IgD-negative memory B cell (primary cell): Measurements from ENCODE around the gene KCNB1. TPM values are rescaled to one million over a fixed set of nuclear protein-coding genes. Genes with fewer than 3 reads are reported as not detected.

Source experiments
- H3K27ac Mint-ChIP-seq, 3 donors: one replicate each; pipeline ENCODE4 v1.8.0; 2020 to 2022; ENCODE audit warnings: mild to moderate bottlenecking in 3 of 3, mixed read lengths in 3 of 3, moderate library complexity in 1 of 3
- H3K27me3 Mint-ChIP-seq: one replicate; pipeline ENCODE4 v1.8.0; 2021; ENCODE audit warnings: mixed read lengths
- H3K36me3 Mint-ChIP-seq: one replicate; pipeline ENCODE4 v1.8.0; 2020; ENCODE audit warnings: mild to moderate bottlenecking, mixed read lengths
- H3K4me1 Mint-ChIP-seq, 3 donors: one replicate each; pipeline ENCODE4 v1.8.0; 2020 to 2022; ENCODE audit warnings: mixed read lengths in 3 of 3, mild to moderate bottlenecking in 1 of 3
- H3K4me3 Mint-ChIP-seq, 4 donors: one replicate each; pipeline ENCODE4 v1.8.0; 2020 to 2022; ENCODE audit warnings: mild to moderate bottlenecking in 4 of 4, mixed read lengths in 4 of 4, moderate library complexity in 3 of 4
- H3K9me3 Mint-ChIP-seq, 3 donors: one replicate each; pipeline ENCODE4 v1.8.0; 2020 to 2021; ENCODE audit warnings: mixed read lengths in 3 of 3, mild to moderate bottlenecking in 1 of 3
- polyA plus RNA-seq: library from polyadenylated mRNA; unstranded; fragments of 300-500 nt; fragmentation: Illumina TruSeq; gene quantifications from one replicate; pipeline ENCODE4 v1.2.3, GENCODE V29; 2021

The KCNB1 gene
- polyA plus RNA-seq, 1 donor from 2014 or later = not detected

GRCh38 chr20:49511788-49512525 is 29.5 kb upstream of the KCNB1 start:
- Mint-ChIP-seq H3K9me3 (peaks cover 0 to 2% (median 0%) of the 10 kb centered on the region in 3 donors), H3K27ac (no peak overlapping the region), H3K27me3 (peaks cover 31% of the 10 kb centered on the region), H3K36me3 (no peaks in the 10 kb centered on the region), H3K4me3 (no peak overlapping the region), H3K4me1 (peaks cover 0 to 4% (median 3%) of the 10 kb centered on the region in 3 donors)

- no peak overlapping the region for H3K4me3 Mint-ChIP-seq
- H3K4me1 Mint-ChIP-seq = peaks cover 0 to 4% (median 3%) of the 10 kb centered on the region in 3 donors
- H3K36me3 Mint-ChIP-seq = no peaks in the 10 kb centered on the region
- peak overlapping the region in 1 of 3 donors; percentile 67 for H3K27ac Mint-ChIP-seq
- peaks cover 0 to 2% (median 0%) of the 10 kb centered on the region in 3 donors for H3K9me3 Mint-ChIP-seq
- H3K27me3 Mint-ChIP-seq = peaks cover 31% of the 10 kb centered on the region
Measured at GRCh38 chr20:49510562-49511122, 28.2 kb upstream of the KCNB1 start.

GRCh38 chr20:49508435-49509199 is 26.1 kb upstream of the KCNB1 start:
- peak overlapping the region in 1 of 3 donors; percentile 53 for H3K27ac Mint-ChIP-seq
- no peaks in the 10 kb centered on the region for H3K36me3 Mint-ChIP-seq
- H3K27me3 Mint-ChIP-seq = peaks cover 30% of the 10 kb centered on the region
- no peak overlapping the region for H3K4me3 Mint-ChIP-seq
- peaks cover 0 to 4% (median 3%) of the 10 kb centered on the region in 3 donors for H3K4me1 Mint-ChIP-seq
- peaks cover 0 to 2% (median 0%) of the 10 kb centered on the region in 3 donors for H3K9me3 Mint-ChIP-seq

GRCh38 chr20:49507741-49508434 is 25.4 kb upstream of the KCNB1 start:
- Mint-ChIP-seq H3K27me3 (peaks cover 37% of the 10 kb centered on the region), H3K27ac (no peak overlapping the region), H3K4me3 (no peak overlapping the region), H3K36me3 (no peaks in the 10 kb centered on the region), H3K9me3 (peaks cover 0 to 2% (median 0%) of the 10 kb centered on the region in 3 donors), H3K4me1 (peaks cover 0 to 4% (median 3%) of the 10 kb centered on the region in 3 donors)

- Mint-ChIP-seq H3K27ac (no peak overlapping the region), H3K4me3 (no peak overlapping the region), H3K36me3 (no peaks in the 10 kb centered on the region), H3K4me1 (peaks cover 0 to 4% (median 3%) of the 10 kb centered on the region in 3 donors), H3K9me3 (peaks cover 0 to 2% (median 0%) of the 10 kb centered on the region in 3 donors), H3K27me3 (peaks cover 37% of the 10 kb centered on the region)
Measured at GRCh38 chr20:49505518-49505917, 23.1 kb upstream of the KCNB1 start.

GRCh38 chr20:49503176-49503575 is 20.7 kb upstream of the KCNB1 start:
- H3K9me3 Mint-ChIP-seq = peaks cover under 1 to 5% (median 1%) of the 10 kb centered on the region in 3 donors
- H3K4me1 Mint-ChIP-seq = no peaks in the 10 kb centered on the region

GRCh38 chr20:49501917-49502316 is 19.4 kb upstream of the KCNB1 start:
- peaks cover 2 to 7% (median 2%) of the 10 kb centered on the region in 3 donors for H3K9me3 Mint-ChIP-seq
- H3K4me3 Mint-ChIP-seq = no peak overlapping the region
- H3K27me3 Mint-ChIP-seq = peaks cover 26% of the 10 kb centered on the region
- H3K36me3 Mint-ChIP-seq = no peaks in the 10 kb centered on the region
- H3K4me1 Mint-ChIP-seq = no peaks in the 10 kb centered on the region
- no peak overlapping the region for H3K27ac Mint-ChIP-seq

More at GRCh38 chr20:49503176-49503575, 20.7 kb upstream of the KCNB1 start:
- H3K27ac Mint-ChIP-seq = no peak overlapping the region
- no peaks in the 10 kb centered on the region for H3K36me3 Mint-ChIP-seq
- peaks cover 27% of the 10 kb centered on the region for H3K27me3 Mint-ChIP-seq
- H3K4me3 Mint-ChIP-seq = no peak overlapping the region

GRCh38 chr20:49497398-49497669 is 14.9 kb upstream of the KCNB1 start:
- H3K36me3 Mint-ChIP-seq = no peaks in the 10 kb centered on the region

GRCh38 chr20:49496553-49497397 is 14.3 kb upstream of the KCNB1 start:
- Mint-ChIP-seq H3K4me1 (no peaks in the 10 kb centered on the region), H3K9me3 (peaks cover 2 to 10% (median 5%) of the 10 kb centered on the region in 3 donors), H3K4me3 (no peak overlapping the region), H3K27ac (no peak overlapping the region), H3K27me3 (peaks cover 20% of the 10 kb centered on the region), H3K36me3 (no peaks in the 10 kb centered on the region)

More at GRCh38 chr20:49497398-49497669, 14.9 kb upstream of the KCNB1 start:
- no peak overlapping the region for H3K4me3 Mint-ChIP-seq
- no peak overlapping the region for H3K27ac Mint-ChIP-seq
- peaks cover 20% of the 10 kb centered on the region for H3K27me3 Mint-ChIP-seq
- peaks cover 2 to 7% (median 2%) of the 10 kb centered on the region in 3 donors for H3K9me3 Mint-ChIP-seq
- H3K4me1 Mint-ChIP-seq = no peaks in the 10 kb centered on the region

- no peaks in the 10 kb centered on the region for H3K36me3 Mint-ChIP-seq
Measured at GRCh38 chr20:49496043-49496442, 13.6 kb upstream of the KCNB1 start.

GRCh38 chr20:49490689-49491088 is 8.2 kb upstream of the KCNB1 start:
- H3K9me3 Mint-ChIP-seq = peaks cover 5 to 11% (median 6%) of the 10 kb centered on the region in 3 donors
- no peak overlapping the region for H3K27ac Mint-ChIP-seq
- H3K4me1 Mint-ChIP-seq = no peaks in the 10 kb centered on the region
- H3K36me3 Mint-ChIP-seq = no peaks in the 10 kb centered on the region
- no peak overlapping the region for H3K4me3 Mint-ChIP-seq
- H3K27me3 Mint-ChIP-seq = peaks cover 38% of the 10 kb centered on the region

More at GRCh38 chr20:49496043-49496442, 13.6 kb upstream of the KCNB1 start:
- Mint-ChIP-seq H3K27me3 (peaks cover 20% of the 10 kb centered on the region), H3K27ac (no peak overlapping the region), H3K4me1 (no peaks in the 10 kb centered on the region), H3K4me3 (no peak overlapping the region), H3K9me3 (peaks cover 2 to 15% (median 5%) of the 10 kb centered on the region in 3 donors)

GRCh38 chr20:49489688-49490087 is 7.2 kb upstream of the KCNB1 start:
- H3K36me3 Mint-ChIP-seq = no peaks in the 10 kb centered on the region
- H3K27ac Mint-ChIP-seq = no peak overlapping the region
- peaks cover 0 to under 1% (median 0%) of the 10 kb centered on the region in 3 donors for H3K4me1 Mint-ChIP-seq
- peaks cover 42% of the 10 kb centered on the region for H3K27me3 Mint-ChIP-seq
- peaks cover 5 to 11% (median 6%) of the 10 kb centered on the region in 3 donors for H3K9me3 Mint-ChIP-seq
- H3K4me3 Mint-ChIP-seq = no peak overlapping the region

- no peak overlapping the region for H3K27ac Mint-ChIP-seq
Measured at GRCh38 chr20:49486064-49486463, 3.6 kb upstream of the KCNB1 start.

GRCh38 chr20:49485563-49485962 is 3.1 kb upstream of the KCNB1 start:
- peak overlapping the region in 1 of 4 donors; percentile 53 for H3K4me3 Mint-ChIP-seq
- peaks cover 3 to 5% (median 5%) of the 10 kb centered on the region in 3 donors for H3K4me1 Mint-ChIP-seq
- H3K27me3 Mint-ChIP-seq = peaks cover 49% of the 10 kb centered on the region
- peaks cover 2 to 9% (median 4%) of the 10 kb centered on the region in 3 donors for H3K9me3 Mint-ChIP-seq
- no peak overlapping the region for H3K27ac Mint-ChIP-seq
- H3K36me3 Mint-ChIP-seq = peaks cover 2% of the 10 kb centered on the region

More at GRCh38 chr20:49486064-49486463, 3.6 kb upstream of the KCNB1 start:
- Mint-ChIP-seq H3K4me1 (peaks cover 3 to 5% (median 5%) of the 10 kb centered on the region in 3 donors), H3K27me3 (peaks cover 48% of the 10 kb centered on the region), H3K9me3 (peaks cover 2 to 7% (median 4%) of the 10 kb centered on the region in 3 donors), H3K36me3 (peaks cover 2% of the 10 kb centered on the region), H3K4me3 (peak overlapping the region in 2 of 4 donors; percentile 2 to 5)
